ENCODE results near the gene TSPAN7.

Gene TSPAN7

GRCh38 chrX:38561126-38561868 is at the start of gene TSPAN7:
Gene TSPAN7 (plus strand): TSS chrX:38561542. CDS start chrX:38561547, 5 bp downstream.
- peak; percentile 38 for DNase-seq

DNA sequence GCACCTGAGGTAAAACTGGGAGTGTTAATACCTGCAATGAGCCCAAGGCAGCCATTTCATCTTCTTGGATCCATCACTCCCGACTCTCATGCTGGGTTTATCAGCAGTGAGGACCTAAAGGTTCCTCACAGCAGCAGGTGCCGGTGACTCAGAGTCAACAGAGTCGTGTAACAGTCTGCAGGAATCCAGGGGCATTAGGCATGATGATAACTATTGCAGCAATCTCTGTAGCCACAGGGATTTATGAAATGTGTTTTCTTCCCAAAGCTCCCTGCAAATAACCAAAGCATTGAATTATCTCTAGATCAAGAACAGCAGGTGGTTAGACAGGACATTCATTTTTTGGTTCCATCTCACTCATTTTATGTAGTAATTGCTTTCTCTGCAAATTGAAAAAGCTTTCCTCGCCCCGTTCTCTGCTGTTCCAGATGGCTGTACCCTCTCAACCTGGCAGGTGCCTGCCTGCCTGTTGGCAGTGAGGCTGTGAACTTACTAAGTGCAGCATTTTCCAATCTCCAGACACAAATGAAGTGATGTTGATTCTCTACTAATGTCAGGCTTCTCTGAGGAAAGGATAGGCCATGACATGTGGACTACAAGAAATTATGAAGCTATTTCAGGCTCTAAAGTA is 48.1 kb upstream of the TSPAN7 start:
- no peak for DNase-seq

DNA sequence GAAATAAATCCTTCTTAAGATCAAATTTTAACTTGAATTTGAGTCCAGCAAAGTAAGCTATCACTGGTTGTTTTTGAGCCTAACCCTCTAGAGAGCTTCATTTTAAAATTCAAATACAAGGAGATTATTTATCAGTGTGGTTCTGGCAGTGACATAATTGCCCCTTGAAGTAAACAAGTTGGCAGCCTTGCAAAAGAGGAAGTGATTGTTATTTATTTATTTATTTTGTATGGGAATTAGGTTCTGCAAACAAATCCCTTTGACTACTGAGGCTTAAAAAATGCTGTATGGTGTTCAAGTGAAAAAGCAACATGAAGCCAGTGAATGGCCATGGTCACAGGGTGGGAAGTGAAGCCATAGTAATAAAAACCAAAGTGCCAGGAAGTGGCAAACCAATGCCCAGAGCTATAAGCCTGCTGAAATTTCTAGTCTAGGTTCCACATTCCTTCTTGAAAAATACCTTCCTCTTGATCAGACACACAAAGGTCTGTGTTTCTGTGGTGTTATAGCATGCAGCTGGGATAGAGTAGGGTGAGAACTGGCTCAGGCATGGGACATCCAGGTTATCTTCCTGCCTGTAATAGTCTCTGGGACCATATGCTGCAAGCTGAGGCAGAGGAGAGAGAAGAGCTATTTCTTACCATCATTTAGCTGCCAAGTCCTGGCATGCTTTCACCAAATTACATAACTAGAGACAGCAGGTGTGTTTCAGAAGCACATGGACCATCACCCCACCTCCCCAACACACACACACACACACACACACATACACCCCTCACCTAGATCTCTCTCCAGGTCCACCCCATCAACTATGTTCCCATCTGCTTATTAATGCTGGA is 47.1 kb upstream of the TSPAN7 start:
- peak; percentile 58 for DNase-seq

DNA sequence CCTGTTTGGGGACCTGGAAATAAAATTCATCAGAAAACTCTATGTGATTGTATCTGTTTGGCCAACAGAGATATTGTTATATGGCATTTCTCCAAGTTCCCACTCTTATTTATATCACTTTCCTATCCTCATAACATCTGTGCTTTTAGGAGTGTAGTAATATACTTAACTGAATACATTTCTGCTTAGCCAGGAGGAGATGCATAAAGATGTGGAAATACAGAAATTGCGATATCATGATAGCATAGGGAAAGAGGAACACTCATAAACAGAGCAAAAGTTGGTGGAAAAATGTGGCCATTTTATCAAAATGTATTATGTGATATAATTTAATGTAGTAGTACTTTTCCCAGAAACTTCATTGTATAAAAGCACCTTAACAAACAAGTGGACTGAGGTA is 46.1 kb upstream of the TSPAN7 start:
- DNase-seq: peak; percentile 41

DNA sequence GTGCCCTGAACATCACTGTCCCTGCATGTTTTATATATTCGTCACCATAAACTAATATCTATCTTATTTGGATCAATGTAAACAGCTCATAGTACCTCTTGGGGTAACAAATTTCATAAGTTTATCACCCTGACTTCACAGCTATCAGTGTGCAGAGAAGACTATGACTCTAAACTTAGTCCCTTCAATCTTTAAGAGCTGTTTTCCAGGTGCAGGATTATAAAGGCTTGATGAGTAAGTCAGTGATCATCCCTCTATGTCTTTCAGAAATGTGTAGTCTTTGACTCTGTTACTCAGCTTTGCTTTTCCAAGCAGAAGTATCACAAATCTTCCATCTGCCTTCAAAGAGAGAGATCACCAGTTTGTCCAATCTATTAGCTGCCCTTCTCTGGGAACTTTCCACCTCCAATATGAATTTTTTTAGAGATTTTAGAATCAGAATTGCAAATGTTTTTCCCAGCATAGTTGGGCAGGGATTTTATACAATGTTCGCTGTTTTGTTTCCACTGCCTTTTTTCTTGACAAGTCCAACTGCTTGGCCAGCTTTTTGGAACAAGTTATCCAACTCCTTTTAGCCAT is 45.1 kb upstream of the TSPAN7 start:
- no peak for DNase-seq

DNA sequence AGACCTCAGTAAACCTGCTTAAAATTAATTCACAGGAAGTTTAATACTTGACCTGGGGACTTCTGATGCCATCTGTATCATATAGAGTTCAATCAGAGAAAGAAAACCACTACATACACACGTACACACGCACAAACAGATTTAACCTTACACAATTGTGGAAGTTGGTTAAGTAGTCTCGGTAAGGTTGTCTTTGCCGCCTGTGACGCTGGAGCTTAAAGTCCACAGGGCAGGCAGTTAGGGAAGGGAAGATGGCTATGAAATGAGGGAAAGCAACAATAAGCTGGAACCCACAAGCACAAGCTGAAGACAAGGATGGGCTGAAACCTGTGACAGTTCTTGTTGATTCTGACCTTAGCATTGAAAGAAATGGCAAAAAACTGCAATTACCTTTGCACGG is 41.7 kb upstream of the TSPAN7 start:
- DNase-seq: peak; percentile 14

- DNase-seq: no peak
Observed at GRCh38 chrX:38538134-38538533, 23.2 kb upstream of the TSPAN7 start.

DNA sequence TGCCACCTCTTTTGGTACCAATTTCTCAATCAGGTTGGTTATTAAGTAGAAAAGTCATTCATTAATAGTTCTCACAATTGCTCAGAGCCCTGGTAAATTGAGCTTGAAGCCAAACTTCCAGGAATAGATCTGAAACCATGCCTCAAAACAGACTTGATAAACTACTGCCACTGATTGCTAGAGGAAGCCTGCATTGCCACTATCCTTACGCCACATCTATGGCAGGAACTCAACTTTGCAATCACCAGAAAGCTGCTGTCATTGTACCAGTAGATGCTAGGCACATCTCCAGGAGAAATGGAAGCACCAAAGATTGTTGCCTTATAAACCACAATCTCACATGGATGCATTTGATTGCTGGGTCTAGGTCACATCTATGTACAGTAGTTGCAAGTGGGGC is 21.6 kb upstream of the TSPAN7 start:
- no peak for DNase-seq

DNA sequence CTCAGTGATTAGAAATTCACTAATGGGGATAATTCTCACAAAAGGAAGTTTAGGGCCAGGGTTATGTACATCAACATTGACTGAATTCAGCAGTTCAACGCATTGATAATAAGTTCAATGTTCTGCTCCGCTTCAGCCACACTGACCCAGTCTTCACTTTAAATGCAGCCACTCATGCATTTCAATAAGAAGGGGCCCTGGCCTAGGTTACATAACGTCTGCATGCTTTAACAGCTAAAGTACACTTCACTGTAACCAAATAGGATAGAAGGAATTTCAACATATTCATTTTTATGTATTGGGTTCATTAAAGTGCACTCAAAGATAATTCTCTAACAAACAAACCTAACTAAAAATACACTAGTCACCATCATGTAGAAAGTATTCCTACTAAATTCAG is 12.8 kb upstream of the TSPAN7 start:
- DNase-seq: no peak

DNA sequence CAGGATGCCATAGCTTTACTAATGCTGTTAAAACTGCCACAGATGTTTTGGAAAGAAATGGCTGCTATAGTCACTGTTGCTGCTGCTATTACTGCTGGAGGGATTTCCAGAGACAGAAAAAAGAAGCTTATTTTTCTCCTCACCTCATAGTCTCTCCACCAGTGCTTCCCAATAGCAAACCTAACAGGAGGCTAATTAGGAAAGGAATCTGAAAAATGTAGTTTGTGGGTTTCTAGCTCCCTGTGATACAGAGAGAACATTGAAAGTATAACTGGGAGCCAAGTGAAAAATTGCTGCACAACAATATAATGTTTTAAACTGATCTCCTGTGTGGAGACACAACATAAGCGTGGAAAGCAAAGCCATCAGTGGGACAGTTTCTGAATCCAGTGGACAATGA is 8.6 kb upstream of the TSPAN7 start:
- DNase-seq: no peak

DNA sequence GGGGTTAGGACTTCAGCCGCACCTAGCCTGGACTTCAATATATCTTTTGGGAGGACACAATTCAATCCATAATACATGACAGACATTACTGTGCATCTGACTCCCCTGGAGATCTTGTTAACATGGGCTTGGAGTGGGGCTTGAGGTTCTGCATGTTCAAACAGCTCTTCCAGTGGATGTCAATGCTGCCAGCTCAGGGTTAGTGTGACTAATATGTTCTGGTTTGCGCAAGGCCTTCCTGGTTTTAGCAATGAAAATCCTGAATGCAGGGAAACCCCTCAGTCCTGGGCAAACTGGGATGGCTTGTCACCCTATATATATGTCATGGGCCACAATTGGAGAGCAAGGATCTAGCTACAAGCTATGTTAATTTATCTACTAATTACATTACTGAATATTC is 2.7 kb upstream of the TSPAN7 start:
- DNase-seq: peak; percentile 29

- DNase-seq: no peak
Observed at GRCh38 chrX:38560776-38561125, 591 bp upstream of the TSPAN7 start.

DNA sequence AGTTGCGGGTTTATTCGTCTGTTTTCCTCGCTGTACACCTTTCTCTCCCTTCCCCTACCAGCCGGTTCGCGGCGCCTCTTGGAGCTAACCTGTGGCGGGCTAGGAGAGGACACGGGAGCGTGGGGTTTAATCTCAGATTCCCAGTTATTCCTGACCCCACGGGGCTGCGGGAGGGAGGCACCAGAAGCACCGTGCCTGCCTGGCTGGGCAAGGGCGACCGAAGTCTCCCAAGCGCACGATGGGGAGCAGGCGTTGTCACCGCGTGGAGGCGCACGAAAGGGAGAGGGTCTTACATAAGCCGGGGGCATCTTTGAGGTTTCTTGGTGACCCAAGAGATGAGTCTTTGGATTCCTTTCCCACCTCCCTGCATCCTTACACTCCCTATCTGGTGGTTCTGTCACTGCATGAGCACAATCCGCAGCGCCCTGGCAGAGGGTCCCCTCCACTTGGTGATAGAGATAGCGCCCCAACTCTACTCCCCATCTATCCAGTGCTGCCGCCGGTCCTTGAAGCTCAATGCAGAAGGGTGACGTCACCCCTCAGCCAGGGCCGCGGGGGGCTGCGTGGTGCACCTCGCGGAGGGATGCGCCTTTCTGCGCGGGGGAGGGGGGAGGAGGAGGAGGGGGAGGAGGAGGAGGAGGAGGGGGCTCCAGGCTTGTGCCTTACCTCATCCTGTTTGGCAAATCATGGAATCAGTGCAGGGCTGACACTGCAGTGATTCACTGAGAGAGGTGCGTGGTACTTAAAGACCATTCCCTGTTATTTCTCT is 793 bp downstream of the TSPAN7 start:
- DNase-seq: no peak

- DNase-seq: no peak
Observed at GRCh38 chrX:38563030-38563429, 1.7 kb downstream of the TSPAN7 start.

- no peak for DNase-seq
Observed at GRCh38 chrX:38570396-38570795, 9.1 kb downstream of the TSPAN7 start.

DNA sequence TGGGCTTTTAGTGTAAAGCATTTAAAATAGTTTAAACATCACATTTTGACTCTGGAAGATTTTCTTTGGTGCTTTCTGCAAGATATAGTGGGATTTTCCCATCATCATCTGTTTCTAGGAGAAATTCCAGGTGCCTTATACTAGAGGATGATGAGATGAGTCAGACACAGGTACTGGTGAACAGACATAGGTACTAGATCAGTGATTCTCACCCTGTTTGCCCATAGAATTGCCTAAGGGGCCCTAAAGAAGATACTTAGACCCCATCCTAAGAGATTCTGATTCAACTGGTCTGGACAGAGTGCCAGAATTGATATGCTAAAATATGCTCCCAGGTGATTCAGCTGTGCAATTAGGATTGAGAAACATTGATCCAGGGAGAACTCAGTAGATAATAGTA is 9.7 kb downstream of the TSPAN7 start:
- no peak for DNase-seq

GRCh38 chrX:38574858-38575257 is 13.5 kb downstream of the TSPAN7 start:
- DNase-seq: no peak

DNA sequence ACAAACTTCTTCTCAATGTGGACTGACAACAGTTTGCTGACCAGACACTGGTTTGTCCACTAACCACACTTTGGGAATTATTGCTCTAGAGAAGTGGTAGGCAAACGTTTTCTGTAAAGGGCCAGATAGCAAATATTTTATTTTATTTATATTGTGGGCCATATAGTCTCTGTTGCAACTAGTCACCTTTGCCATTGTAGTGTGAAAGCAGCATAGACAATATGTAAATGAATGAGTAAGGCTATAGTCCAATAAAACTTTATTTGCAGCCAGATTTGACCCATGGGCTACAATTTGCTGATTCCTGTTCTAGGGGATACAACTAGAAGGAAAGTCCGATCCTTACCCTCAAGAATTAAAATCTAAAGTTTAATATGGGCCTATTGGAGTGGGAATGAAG is 14.5 kb downstream of the TSPAN7 start:
- no peak for DNase-seq

- DNase-seq: no peak
Observed at GRCh38 chrX:38577738-38578137, 16.4 kb downstream of the TSPAN7 start.

GRCh38 chrX:38578167-38578566 is 16.8 kb downstream of the TSPAN7 start:
- no peak for DNase-seq

GRCh38 chrX:38583181-38583580 is 21.8 kb downstream of the TSPAN7 start:
- no peak for DNase-seq

- no peak for DNase-seq
Observed at GRCh38 chrX:38594434-38594833, 33.1 kb downstream of the TSPAN7 start.

- no peak for DNase-seq
Observed at GRCh38 chrX:38595801-38596200, 34.5 kb downstream of the TSPAN7 start.
